ENCODE measurements around the gene GALE.
"Not testable (repeated sequence)": the region's sequence is repeated elsewhere in the genome, so short reads cannot be mapped to it uniquely, and the experiment has no call there.

DNA sequence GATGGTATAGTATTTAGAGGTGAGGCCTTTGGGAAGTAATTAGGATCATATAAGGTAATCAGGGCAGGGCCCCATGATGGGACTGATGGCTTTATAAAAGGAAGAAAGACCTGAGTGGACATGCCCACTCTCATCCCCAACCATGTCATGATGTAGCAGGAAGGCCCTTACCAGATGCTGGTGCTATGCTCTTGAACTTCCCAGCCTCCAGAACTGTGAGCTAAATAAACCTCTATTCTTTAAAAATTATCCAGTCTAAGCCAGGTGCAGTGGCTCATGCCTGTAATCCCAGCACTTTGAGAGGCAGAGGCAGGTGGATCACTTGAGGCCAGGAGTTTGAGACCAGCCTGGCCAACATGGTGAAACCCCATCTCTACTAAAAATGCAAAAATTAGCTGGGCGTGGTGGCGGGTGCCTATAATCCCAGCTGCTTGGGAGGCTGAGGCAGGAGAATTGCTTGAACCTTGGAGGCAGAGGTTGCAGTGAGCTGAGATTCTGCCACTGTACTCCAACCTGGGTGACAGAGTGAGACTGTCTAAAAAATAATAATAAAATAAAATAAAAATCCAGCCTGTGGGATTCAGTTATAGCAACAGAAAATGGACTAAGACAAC lies 47.0 kb upstream of the GALE start:
- TF ChIP-seq, protein P1, sequence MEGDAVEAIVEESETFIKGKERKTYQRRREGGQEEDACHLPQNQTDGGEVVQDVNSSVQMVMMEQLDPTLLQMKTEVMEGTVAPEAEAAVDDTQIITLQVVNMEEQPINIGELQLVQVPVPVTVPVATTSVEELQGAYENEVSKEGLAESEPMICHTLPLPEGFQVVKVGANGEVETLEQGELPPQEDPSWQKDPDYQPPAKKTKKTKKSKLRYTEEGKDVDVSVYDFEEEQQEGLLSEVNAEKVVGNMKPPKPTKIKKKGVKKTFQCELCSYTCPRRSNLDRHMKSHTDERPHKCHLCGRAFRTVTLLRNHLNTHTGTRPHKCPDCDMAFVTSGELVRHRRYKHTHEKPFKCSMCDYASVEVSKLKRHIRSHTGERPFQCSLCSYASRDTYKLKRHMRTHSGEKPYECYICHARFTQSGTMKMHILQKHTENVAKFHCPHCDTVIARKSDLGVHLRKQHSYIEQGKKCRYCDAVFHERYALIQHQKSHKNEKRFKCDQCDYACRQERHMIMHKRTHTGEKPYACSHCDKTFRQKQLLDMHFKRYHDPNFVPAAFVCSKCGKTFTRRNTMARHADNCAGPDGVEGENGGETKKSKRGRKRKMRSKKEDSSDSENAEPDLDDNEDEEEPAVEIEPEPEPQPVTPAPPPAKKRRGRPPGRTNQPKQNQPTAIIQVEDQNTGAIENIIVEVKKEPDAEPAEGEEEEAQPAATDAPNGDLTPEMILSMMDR (IDR thresholded peaks at IDR 0.05; ENCODE audit: low read depth, low read length): not testable (repeated sequence)
- not testable (repeated sequence) for TF ChIP-seq EZH2phosphoT487 (IDR thresholded peaks at IDR 0.05; ENCODE audit: low read depth)

Measured in OCI-LY3 (cell line).